ENCODE data around the gene GRK7.
"Not testable (repeated sequence)": the region's sequence is repeated elsewhere in the genome, so short reads cannot be mapped to it uniquely, and the experiment has no call there.

GRK7 gene

DNA sequence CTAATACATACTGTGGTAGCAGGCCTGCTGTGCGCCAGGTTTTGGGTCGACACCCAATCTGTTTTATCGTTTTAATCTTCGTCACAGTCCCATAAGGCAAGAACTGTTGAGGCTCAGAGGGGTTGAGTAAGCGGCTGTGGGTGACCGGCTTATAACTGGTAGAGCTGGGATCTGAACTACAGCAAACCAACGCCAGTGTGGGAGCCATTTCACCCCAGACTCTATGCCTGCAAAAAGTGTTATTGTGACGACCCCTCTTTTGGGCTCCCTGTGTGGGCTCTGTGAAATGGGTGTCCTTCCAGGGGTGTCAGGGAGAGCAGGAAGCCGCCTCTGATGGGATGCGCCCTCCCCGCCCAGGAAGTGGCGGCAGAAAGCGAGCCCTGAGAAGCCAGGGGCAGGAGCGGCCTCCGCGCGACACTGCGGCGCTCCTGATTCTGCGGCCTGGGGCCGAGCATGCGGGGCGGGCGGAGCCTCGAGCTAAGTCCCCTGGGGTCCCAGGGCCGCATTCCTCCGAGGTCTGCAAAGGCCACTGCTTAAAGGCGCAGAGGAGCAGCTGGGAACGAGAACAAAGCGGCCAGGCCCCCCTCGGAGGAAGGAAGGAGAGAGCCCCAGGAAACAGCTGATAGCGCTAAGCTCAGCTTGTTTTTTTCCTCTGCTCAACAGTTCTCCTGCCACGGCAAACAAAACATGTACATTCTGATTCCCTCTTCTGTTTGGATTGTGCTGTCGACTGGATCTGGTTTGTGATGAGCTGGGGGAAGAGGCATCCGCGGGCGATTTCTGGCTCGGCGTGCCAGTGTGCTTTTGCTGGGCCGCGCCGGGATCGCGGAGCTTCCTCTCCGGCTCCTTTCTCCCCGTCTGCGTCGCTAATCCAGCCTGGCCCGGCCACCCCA is 33.9 kb downstream of the GRK7 start:
- DNase-seq = no peak

- DNase-seq = no peak
Observed at GRCh38 chr3:141797819-141798447, 34.7 kb downstream of the GRK7 start.

- DNase-seq = no peak
Observed at GRCh38 chr3:141798448-141798845, 35.2 kb downstream of the GRK7 start.

DNA sequence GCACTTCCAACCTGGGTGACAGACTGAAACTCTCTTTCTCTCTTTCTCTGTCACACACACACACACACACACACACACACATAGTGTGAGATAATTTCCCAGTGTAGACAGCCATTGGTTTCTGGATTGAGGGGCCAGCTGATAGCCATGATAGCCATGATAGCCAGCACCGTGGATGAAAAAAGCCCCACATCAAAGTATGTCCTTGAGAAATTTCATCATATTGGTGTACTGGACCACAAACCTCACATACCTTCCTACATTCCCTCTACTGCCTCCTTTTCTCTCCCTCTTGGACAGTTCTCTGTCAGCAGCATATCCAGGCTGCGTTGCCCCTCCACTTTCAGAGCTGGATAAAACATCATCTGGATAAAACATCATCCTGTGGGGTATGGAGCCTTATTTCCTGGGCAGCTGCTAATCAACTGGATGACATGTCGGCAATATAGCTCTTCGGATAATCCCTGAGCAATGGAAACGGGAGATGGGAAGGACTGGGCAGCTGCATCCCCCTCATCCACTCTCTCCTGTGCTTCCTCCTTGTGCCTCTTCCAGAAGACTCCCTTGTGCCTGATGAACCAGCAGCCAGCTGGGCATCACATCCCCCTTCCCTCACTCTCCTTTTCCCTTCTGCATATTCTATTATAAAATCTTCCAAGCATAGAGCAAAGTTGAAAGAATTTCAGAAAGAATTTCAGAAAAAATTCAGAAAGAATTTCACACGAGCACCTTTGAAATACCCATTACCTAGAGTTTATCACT is 39.3 kb downstream of the GRK7 start:
- DNase-seq = no peak

DNA sequence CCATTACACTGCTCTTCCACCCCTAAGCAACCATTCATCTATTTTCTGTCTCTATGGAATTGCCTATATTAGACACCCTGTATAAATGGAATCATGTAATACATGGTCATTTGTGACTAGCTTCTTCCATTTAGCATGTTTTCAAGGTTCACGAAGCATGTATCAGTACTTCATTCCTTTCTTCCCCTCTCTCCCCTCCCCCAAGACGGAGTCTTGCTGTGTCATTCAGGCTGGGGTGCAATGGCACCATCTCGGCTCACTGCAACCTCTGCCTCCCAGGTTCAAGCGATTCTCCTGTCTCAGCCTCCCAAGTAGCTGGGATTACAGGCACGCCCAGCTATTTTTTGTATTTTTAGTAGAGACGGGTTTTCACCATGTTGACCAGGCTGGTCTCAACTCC is 40.3 kb downstream of the GRK7 start:
- DNase-seq = not testable (repeated sequence)

GRCh38 chr3:141804447-141804777 is 41.2 kb downstream of the GRK7 start:
- DNase-seq = no peak

DNA sequence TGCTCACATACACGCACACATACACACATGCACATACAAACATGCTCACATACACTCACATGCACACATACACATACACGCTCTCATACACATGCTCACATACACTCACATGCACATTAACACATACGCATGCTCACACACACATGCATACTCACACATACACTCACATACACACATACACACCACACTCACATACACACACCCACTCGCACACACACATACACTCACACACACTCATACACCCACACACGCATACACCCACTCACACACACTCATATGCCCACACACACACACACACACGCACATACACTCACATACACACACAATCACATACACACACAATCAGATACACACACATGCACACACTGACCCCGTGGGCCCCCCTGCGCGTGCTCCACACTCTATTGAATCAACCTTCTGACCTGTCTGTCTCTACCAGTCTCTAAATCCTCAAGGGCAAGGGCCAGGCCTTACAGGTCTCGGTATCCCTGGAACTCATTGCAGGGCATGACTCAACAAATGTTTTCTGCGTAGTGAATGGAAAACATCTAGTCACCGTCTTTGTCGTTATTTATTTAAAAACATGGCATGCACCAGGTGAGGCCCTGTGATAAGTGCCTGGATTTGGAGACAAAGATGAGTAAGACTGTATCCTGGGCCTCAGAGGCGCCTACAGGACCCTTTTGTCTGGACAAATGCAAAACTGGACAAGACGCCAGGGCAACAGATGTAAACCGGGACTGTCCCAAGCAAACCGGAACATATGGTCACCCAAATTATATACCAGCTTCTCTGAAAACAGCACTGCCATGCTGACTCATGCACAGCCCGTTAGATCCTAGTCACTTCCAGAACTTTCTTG is 41.8 kb downstream of the GRK7 start:
- no peak for DNase-seq

GRCh38 chr3:141807277-141808033 is 44.2 kb downstream of the GRK7 start:
- no peak for DNase-seq

DNA sequence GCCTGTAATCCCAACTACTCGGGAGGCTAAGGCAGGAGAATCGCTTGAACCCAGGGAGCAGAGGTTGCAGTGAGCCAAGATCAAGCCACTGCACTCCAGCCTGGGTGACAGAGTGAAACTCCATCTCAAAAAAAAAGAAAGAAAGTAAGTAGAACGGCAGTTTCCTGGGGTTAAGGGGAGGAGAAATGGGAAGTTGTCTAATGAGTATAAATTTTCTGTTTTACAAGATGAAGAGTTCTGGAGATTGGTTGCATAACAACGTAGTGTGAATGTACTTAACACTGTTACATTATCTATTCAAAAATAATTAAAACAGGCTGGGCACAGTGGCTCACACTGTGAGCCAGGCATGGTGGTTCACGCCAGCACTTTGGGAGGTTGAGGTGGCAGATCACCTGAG is 45.4 kb downstream of the GRK7 start:
- no peak for DNase-seq

GRCh38 chr3:141810161-141810560 is 47.0 kb downstream of the GRK7 start:
- no peak for DNase-seq

GRCh38 chr3:141811348-141811747 is 48.1 kb downstream of the GRK7 start:
- DNase-seq = no peak

- DNase-seq = no peak
Observed at GRCh38 chr3:141812084-141812483, 48.9 kb downstream of the GRK7 start.

DNA sequence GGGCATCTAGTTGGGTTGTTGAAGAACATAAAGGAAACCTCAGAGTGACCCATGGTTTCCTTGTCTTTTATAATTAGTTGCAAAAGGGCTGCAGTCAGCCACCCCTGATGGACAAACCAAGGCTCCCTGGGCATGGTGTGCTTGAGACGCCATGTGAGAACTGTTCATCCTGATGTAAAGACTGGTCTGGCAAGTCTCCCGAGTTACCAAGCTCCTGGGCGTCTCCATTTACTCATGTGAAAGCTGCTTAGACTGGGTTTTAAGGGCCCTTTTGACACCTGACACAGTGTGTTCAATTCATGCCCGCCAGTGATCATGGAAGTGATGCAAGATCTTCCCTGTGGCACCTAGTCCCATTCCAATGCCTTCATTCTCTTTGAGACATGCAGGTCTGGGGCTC is 49.4 kb downstream of the GRK7 start:
- DNase-seq = no peak
